HepG2 (cell line): ENCODE results near the gene TRABD.

ENCODE experiments used
- ATF1 ChIP-seq: IDR thresholded peaks from 2 replicates; pipeline ENCODE4 v1.6.1; 2016; ENCODE audit warnings: mild to moderate bottlenecking, control low read depth
- CREB1 ChIP-seq, 2 experiments: fragments of 450-650 bp in 1 of 2; IDR thresholded peaks; 2 replicates each; pipeline ENCODE4 v1.6.1; 2016 to 2017; ENCODE audit warnings: control low read depth in 1 of 2, mild to moderate bottlenecking in 1 of 2, missing compliant biosample characterization in 1 of 2, missing genetic modification characterization in 1 of 2
- FOXP1 ChIP-seq, 2 experiments: fragments of 450-650 bp in 1 of 2; IDR thresholded peaks; 2 replicates each; pipeline ENCODE4 v1.6.1; 2017 to 2018; ENCODE audit warnings: antibody characterized with exemption in 1 of 2
- HDAC1 ChIP-seq: sonication (generic); formaldehyde crosslinking; IDR thresholded peaks from 2 replicates; pipeline ENCODE4 v1.5.1; 2020; ENCODE audit warnings: mild to moderate bottlenecking, missing genetic modification reagents
- MYC ChIP-seq: sonication (generic); formaldehyde crosslinking; IDR thresholded peaks from 2 replicates; pipeline ENCODE4 v1.9.0; 2021; ENCODE audit warnings: missing genetic modification reagents, borderline replicate concordance
- NFE2L2 ChIP-seq: fragments of 150-350 bp; IDR thresholded peaks from 2 replicates; pipeline ENCODE4 v1.6.1; 2014; ENCODE audit warnings: low read length
- SRSF1 ChIP-seq: fragments of 200-400 bp; formaldehyde crosslinking; optimal IDR thresholded peaks from 2 replicates; pipeline ENCODE3; 2017; ENCODE audit warnings: mild to moderate bottlenecking, low read depth, low read length, moderate library complexity
- STAT5B ChIP-seq: sonication (generic); formaldehyde crosslinking; IDR thresholded peaks from 2 replicates; pipeline ENCODE4 v1.4.0; 2020; ENCODE audit warnings: missing genetic modification reagents
- ZNF335 ChIP-seq: sonication (generic); formaldehyde crosslinking; IDR thresholded peaks from 2 replicates; pipeline ENCODE4 v1.4.0; 2020; ENCODE audit warnings: missing genetic modification reagents
- TF ChIP-seq, protein P1 (sequence below): sonication (generic); formaldehyde crosslinking; IDR thresholded peaks from 2 replicates; pipeline ENCODE4 v1.9.0; 2021; ENCODE audit warnings: missing genetic modification reagents, borderline replicate concordance
- TF ChIP-seq, protein P2 (sequence below): sonication (generic); formaldehyde crosslinking; IDR thresholded peaks from 2 replicates; pipeline ENCODE4 v1.5.0; 2020; ENCODE audit warnings: mild to moderate bottlenecking, missing genetic modification reagents, moderate library complexity
- TF ChIP-seq, protein P3 (sequence below): IDR thresholded peaks from 2 replicates; pipeline ENCODE4 v1.4.0; 2020; ENCODE audit warnings: mild to moderate bottlenecking, missing genetic modification reagents
- TF ChIP-seq, protein P4 (sequence below): sonication (generic); formaldehyde crosslinking; IDR thresholded peaks from 2 replicates; pipeline ENCODE4 v1.4.0; 2020; ENCODE audit warnings: missing genetic modification reagents
- TF ChIP-seq, protein P5 (sequence below): sonication (generic); formaldehyde crosslinking; IDR thresholded peaks from 2 replicates; pipeline ENCODE4 v1.4.0; 2020; ENCODE audit warnings: missing genetic modification reagents, mild to moderate bottlenecking, borderline replicate concordance

DNA sequence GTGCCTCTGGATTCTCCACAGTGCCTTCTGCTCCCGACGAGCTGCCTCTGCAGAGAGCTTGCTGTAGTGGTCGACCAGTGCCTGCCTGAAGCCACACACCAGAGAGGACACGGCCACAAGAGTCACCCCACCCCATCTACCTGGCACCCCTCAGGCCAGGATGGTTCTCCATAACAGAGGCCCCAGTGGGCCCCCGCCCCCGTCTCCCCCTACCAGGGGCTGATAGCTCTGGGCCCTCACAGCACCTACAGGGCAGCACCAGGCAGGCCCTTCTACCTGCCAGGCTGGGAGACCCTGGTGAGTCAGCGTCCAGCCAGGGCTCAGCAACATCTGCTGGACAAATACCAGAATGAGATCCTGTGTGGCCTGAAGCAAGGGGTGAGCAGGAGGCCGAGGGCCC lies 36.8 kb downstream of the TRABD start:
- TF ChIP-seq HDAC1 (CRISPR knock-in tag) (no peak), MYC (CRISPR knock-in tag) (no peak), CREB1 (IDR thresholded peaks at IDR 0.05) (no peak), CREB1 (CRISPR knock-in tag; IDR thresholded peaks at IDR 0.05) (no peak), SRSF1 (no peak), FOXP1 (IDR thresholded peaks at IDR 0.05) (no peak), FOXP1 (CRISPR knock-in tag; IDR thresholded peaks at IDR 0.05) (no peak), NFE2L2 (no peak), ATF1 (CRISPR knock-in tag) (no peak), ZNF335 (CRISPR knock-in tag) (no peak), STAT5B (CRISPR knock-in tag) (no peak)
- TF ChIP-seq, protein P1, sequence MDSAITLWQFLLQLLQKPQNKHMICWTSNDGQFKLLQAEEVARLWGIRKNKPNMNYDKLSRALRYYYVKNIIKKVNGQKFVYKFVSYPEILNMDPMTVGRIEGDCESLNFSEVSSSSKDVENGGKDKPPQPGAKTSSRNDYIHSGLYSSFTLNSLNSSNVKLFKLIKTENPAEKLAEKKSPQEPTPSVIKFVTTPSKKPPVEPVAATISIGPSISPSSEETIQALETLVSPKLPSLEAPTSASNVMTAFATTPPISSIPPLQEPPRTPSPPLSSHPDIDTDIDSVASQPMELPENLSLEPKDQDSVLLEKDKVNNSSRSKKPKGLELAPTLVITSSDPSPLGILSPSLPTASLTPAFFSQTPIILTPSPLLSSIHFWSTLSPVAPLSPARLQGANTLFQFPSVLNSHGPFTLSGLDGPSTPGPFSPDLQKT (CRISPR knock-in tag) = no peak
- TF ChIP-seq, protein P2, sequence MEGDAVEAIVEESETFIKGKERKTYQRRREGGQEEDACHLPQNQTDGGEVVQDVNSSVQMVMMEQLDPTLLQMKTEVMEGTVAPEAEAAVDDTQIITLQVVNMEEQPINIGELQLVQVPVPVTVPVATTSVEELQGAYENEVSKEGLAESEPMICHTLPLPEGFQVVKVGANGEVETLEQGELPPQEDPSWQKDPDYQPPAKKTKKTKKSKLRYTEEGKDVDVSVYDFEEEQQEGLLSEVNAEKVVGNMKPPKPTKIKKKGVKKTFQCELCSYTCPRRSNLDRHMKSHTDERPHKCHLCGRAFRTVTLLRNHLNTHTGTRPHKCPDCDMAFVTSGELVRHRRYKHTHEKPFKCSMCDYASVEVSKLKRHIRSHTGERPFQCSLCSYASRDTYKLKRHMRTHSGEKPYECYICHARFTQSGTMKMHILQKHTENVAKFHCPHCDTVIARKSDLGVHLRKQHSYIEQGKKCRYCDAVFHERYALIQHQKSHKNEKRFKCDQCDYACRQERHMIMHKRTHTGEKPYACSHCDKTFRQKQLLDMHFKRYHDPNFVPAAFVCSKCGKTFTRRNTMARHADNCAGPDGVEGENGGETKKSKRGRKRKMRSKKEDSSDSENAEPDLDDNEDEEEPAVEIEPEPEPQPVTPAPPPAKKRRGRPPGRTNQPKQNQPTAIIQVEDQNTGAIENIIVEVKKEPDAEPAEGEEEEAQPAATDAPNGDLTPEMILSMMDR (CRISPR knock-in tag) = no peak
- TF ChIP-seq, protein P3, sequence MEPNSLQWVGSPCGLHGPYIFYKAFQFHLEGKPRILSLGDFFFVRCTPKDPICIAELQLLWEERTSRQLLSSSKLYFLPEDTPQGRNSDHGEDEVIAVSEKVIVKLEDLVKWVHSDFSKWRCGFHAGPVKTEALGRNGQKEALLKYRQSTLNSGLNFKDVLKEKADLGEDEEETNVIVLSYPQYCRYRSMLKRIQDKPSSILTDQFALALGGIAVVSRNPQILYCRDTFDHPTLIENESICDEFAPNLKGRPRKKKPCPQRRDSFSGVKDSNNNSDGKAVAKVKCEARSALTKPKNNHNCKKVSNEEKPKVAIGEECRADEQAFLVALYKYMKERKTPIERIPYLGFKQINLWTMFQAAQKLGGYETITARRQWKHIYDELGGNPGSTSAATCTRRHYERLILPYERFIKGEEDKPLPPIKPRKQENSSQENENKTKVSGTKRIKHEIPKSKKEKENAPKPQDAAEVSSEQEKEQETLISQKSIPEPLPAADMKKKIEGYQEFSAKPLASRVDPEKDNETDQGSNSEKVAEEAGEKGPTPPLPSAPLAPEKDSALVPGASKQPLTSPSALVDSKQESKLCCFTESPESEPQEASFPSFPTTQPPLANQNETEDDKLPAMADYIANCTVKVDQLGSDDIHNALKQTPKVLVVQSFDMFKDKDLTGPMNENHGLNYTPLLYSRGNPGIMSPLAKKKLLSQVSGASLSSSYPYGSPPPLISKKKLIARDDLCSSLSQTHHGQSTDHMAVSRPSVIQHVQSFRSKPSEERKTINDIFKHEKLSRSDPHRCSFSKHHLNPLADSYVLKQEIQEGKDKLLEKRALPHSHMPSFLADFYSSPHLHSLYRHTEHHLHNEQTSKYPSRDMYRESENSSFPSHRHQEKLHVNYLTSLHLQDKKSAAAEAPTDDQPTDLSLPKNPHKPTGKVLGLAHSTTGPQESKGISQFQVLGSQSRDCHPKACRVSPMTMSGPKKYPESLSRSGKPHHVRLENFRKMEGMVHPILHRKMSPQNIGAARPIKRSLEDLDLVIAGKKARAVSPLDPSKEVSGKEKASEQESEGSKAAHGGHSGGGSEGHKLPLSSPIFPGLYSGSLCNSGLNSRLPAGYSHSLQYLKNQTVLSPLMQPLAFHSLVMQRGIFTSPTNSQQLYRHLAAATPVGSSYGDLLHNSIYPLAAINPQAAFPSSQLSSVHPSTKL (CRISPR knock-in tag) = no peak
- TF ChIP-seq, protein P4, sequence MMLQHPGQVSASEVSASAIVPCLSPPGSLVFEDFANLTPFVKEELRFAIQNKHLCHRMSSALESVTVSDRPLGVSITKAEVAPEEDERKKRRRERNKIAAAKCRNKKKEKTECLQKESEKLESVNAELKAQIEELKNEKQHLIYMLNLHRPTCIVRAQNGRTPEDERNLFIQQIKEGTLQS (CRISPR knock-in tag) = no peak
- TF ChIP-seq, protein P5, sequence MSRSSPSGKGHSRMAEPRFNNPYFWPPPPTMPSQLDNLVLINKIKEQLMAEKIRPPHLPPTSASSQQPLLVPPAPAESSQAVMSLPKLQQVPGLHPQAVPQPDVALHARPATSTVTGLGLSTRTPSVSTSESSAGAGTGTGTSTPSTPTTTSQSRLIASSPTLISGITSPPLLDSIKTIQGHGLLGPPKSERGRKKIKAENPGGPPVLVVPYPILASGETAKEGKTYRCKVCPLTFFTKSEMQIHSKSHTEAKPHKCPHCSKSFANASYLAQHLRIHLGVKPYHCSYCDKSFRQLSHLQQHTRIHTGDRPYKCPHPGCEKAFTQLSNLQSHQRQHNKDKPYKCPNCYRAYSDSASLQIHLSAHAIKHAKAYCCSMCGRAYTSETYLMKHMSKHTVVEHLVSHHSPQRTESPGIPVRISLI (CRISPR knock-in tag) = no peak
